ENCODE results near the gene C22orf31.
"Not testable (repeated sequence)": the region's sequence is repeated elsewhere in the genome, so short reads cannot be mapped to it uniquely, and the experiment has no call there.

The C22orf31 gene

GRCh38 chr22:29048822-29049654 is 12.6 kb downstream of the C22orf31 start:
- H3K36me3 Mint-ChIP-seq: no peaks in the 10 kb centered on the region
- H3K4me3 Mint-ChIP-seq: no peak overlapping the region
- H3K27ac Mint-ChIP-seq: no peak overlapping the region
- no peaks in the 10 kb centered on the region for H3K9me3 Mint-ChIP-seq
- H3K4me1 Mint-ChIP-seq: no peaks in the 10 kb centered on the region
- ATAC-seq (peak; percentile 6), DNase-seq (ENCODE audit: low spot score in 2 of 2) (no peak)

- ATAC-seq (no peak), DNase-seq (ENCODE audit: low spot score in 2 of 2) (no peak)
- no peak overlapping the region for H3K27ac Mint-ChIP-seq
- no peaks in the 10 kb centered on the region for H3K4me1 Mint-ChIP-seq
- no peaks in the 10 kb centered on the region for H3K36me3 Mint-ChIP-seq
- H3K4me3 Mint-ChIP-seq: no peak overlapping the region
- no peaks in the 10 kb centered on the region for H3K9me3 Mint-ChIP-seq
These were observed 16.9 kb downstream of the C22orf31 start for GRCh38 chr22:29044657-29045176.

- Mint-ChIP-seq H3K27ac (no peak overlapping the region), H3K9me3 (no peaks in the 10 kb centered on the region), H3K36me3 (no peaks in the 10 kb centered on the region), H3K4me3 (no peak overlapping the region), H3K4me1 (no peaks in the 10 kb centered on the region)
- DNase-seq (ENCODE audit: low spot score in 2 of 2) (no peak), ATAC-seq (no peak)
These were observed 17.6 kb downstream of the C22orf31 start for GRCh38 chr22:29043906-29044575.

GRCh38 chr22:29041408-29041807 is 20.2 kb downstream of the C22orf31 start:
- Mint-ChIP-seq H3K4me1 (no peaks in the 10 kb centered on the region), H3K9me3 (no peaks in the 10 kb centered on the region), H3K36me3 (no peaks in the 10 kb centered on the region), H3K27ac (no peak overlapping the region), H3K4me3 (no peak overlapping the region)
- DNase-seq (ENCODE audit: low spot score in 2 of 2) (no peak), ATAC-seq (no peak)

- ATAC-seq (peak; percentile 63), DNase-seq (ENCODE audit: low spot score in 2 of 2) (peak; percentile 40 to 66)
- H3K27ac Mint-ChIP-seq: no peak overlapping the region
- H3K36me3 Mint-ChIP-seq: no peaks in the 10 kb centered on the region
- no peaks in the 10 kb centered on the region for H3K9me3 Mint-ChIP-seq
- H3K4me3 Mint-ChIP-seq: no peak overlapping the region
- no peaks in the 10 kb centered on the region for H3K4me1 Mint-ChIP-seq
These were observed 21.0 kb downstream of the C22orf31 start for GRCh38 chr22:29040385-29041275.

- H3K4me3 Mint-ChIP-seq; H3K27ac Mint-ChIP-seq; ATAC-seq; H3K9me3 Mint-ChIP-seq; H3K4me1 Mint-ChIP-seq; DNase-seq (ENCODE audit: low spot score in 2 of 2); H3K36me3 Mint-ChIP-seq: not testable (repeated sequence)
These were observed 21.9 kb downstream of the C22orf31 start for GRCh38 chr22:29039684-29040083.

GRCh38 chr22:29039148-29039547 is 22.5 kb downstream of the C22orf31 start:
- Mint-ChIP-seq H3K4me1 (no peaks in the 10 kb centered on the region), H3K27ac (no peak overlapping the region), H3K9me3 (no peaks in the 10 kb centered on the region), H3K4me3 (no peak overlapping the region), H3K36me3 (no peaks in the 10 kb centered on the region)
- no peak for ATAC-seq
- DNase-seq (ENCODE audit: low spot score in 2 of 2): no peak

- DNase-seq (ENCODE audit: low spot score in 2 of 2) (no peak), ATAC-seq (no peak)
- H3K9me3 Mint-ChIP-seq: no peaks in the 10 kb centered on the region
- H3K4me1 Mint-ChIP-seq: no peaks in the 10 kb centered on the region
- H3K27ac Mint-ChIP-seq: no peak overlapping the region
- no peak overlapping the region for H3K4me3 Mint-ChIP-seq
- H3K36me3 Mint-ChIP-seq: no peaks in the 10 kb centered on the region
These were observed 24.2 kb downstream of the C22orf31 start for GRCh38 chr22:29037340-29037932.

- no peak overlapping the region for H3K4me3 Mint-ChIP-seq
- DNase-seq (ENCODE audit: low spot score in 2 of 2) (no peak), ATAC-seq (no peak)
- no peaks in the 10 kb centered on the region for H3K36me3 Mint-ChIP-seq
- H3K27ac Mint-ChIP-seq: no peak overlapping the region
- H3K9me3 Mint-ChIP-seq: no peaks in the 10 kb centered on the region
- peaks cover 5% of the 10 kb centered on the region for H3K4me1 Mint-ChIP-seq
These were observed 29.0 kb downstream of the C22orf31 start for GRCh38 chr22:29032584-29032983.

- ATAC-seq (no peak), DNase-seq (ENCODE audit: low spot score in 2 of 2) (no peak)
- H3K4me3 Mint-ChIP-seq: no peak overlapping the region
- no peaks in the 10 kb centered on the region for H3K9me3 Mint-ChIP-seq
- H3K4me1 Mint-ChIP-seq: peaks cover 5% of the 10 kb centered on the region
- H3K27ac Mint-ChIP-seq: no peak overlapping the region
- no peaks in the 10 kb centered on the region for H3K36me3 Mint-ChIP-seq
These were observed 29.6 kb downstream of the C22orf31 start for GRCh38 chr22:29032014-29032475.

- H3K36me3 Mint-ChIP-seq: no peaks in the 10 kb centered on the region
- H3K4me1 Mint-ChIP-seq: peaks cover 5% of the 10 kb centered on the region
- no peaks in the 10 kb centered on the region for H3K9me3 Mint-ChIP-seq
- no peak overlapping the region for H3K27ac Mint-ChIP-seq
- ATAC-seq: no peak
- H3K4me3 Mint-ChIP-seq: peak overlapping the region; percentile 43
- DNase-seq (ENCODE audit: low spot score in 2 of 2): no peak
These were observed 30.2 kb downstream of the C22orf31 start for GRCh38 chr22:29031227-29032011.

GRCh38 chr22:29030618-29031226 is 30.9 kb downstream of the C22orf31 start:
- ATAC-seq: no peak

GRCh38 chr22:29030016-29030617 is 31.5 kb downstream of the C22orf31 start:
- Mint-ChIP-seq H3K4me3 (peak overlapping the region; percentile 43), H3K9me3 (no peaks in the 10 kb centered on the region), H3K36me3 (no peaks in the 10 kb centered on the region), H3K4me1 (peaks cover 5% of the 10 kb centered on the region), H3K27ac (no peak overlapping the region)
- DNase-seq (ENCODE audit: low spot score in 2 of 2) (no peak), ATAC-seq (no peak)

More at GRCh38 chr22:29030618-29031226, 30.9 kb downstream of the C22orf31 start:
- DNase-seq (ENCODE audit: low spot score in 2 of 2): no peak
- Mint-ChIP-seq H3K4me3 (peak overlapping the region; percentile 43), H3K27ac (no peak overlapping the region), H3K4me1 (peaks cover 5% of the 10 kb centered on the region), H3K36me3 (no peaks in the 10 kb centered on the region), H3K9me3 (no peaks in the 10 kb centered on the region)

All from stimulated activated effector memory CD8-positive, alpha-beta T cell treated with anti-CD3 and anti-CD28 coated beads, Interleukin-12 subunit alpha, Interleukin-12 subunit beta, amount 100 ng/mL, for 72 hours (primary cell).